Inferior parietal cortex (tissue), 1 donor: Measurements from ENCODE around the gene CBLB.
"Not testable (repeated sequence)": the region's sequence is repeated elsewhere in the genome, so short reads cannot be mapped to it uniquely, and the experiment has no call there.

Source experiments
- DNase-seq: peaks from one replicate; pipeline ENCODE4 v3.0.0-alpha.2; 2016; ENCODE audit errors: extremely low spot score

CBLB gene

DNA sequence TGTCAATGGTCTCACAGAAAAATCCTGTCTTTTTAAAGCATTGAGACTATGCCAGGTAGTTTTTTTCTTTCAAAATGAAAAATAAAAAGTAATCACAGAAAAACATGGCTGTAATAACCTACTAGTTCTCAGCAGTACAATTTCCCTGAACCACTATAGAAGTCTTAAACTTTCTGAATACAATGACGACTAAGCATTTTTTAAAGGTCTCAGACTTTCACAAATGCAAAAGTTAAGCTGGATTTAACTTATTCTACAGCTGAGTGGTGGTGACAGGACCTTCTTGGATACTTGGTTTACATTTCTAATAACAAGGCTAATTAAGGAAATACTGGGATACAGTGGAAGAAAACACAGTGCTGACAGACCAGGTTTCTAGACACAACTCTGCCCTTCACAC lies 81.8 kb downstream of the CBLB start:
- DNase-seq, result no peak

GRCh38 chr3:105786241-105786640 lies 82.6 kb downstream of the CBLB start:
- no peak for DNase-seq

- DNase-seq, result no peak
These were observed 83.0 kb downstream of the CBLB start for GRCh38 chr3:105785803-105786202.

GRCh38 chr3:105783631-105784030 lies 85.2 kb downstream of the CBLB start:
- DNase-seq, result no peak

DNA sequence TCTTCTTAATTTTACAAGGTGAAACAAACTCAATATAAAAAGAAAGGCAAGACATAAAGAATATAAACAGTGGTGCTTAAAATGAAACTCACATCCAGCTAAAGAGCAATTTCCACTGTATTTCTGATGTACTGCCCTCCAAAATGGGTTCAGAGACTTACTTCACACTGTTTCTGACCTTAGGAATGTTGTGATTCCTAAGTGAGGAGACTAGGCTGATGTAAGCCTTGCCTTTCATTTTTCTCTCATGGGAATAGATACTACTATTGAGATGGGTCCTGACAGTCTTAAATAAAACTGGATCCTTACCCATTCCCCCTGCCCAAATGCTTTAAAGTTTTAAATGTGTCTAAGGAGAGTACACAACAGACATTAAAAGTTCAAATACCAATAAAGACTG lies 86.9 kb downstream of the CBLB start:
- DNase-seq, result no peak

- DNase-seq, result no peak
These were observed 88.7 kb downstream of the CBLB start for GRCh38 chr3:105780107-105780506.

DNA sequence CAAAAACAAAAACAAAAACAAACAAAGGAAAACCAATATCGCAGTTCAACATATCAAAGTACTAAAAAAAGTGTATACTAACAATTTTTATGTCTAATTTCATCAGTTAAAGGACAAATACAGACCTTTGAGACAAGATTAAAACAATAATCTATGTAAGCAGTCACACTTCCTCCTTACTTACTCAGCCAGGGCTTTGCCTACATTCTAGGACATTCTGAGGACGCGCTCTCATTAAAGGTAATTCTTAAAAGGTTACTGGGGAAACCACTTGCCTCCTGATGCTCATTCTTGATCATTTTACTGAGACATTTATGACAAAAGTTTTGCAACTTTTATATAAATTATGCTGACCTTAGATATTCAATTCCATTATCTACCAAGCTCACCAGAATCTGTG lies 93.4 kb downstream of the CBLB start:
- DNase-seq, result no peak

GRCh38 chr3:105774444-105775180 lies 94.2 kb downstream of the CBLB start:
- DNase-seq, result no peak

GRCh38 chr3:105773291-105773690 lies 95.5 kb downstream of the CBLB start:
- DNase-seq, result no peak

DNA sequence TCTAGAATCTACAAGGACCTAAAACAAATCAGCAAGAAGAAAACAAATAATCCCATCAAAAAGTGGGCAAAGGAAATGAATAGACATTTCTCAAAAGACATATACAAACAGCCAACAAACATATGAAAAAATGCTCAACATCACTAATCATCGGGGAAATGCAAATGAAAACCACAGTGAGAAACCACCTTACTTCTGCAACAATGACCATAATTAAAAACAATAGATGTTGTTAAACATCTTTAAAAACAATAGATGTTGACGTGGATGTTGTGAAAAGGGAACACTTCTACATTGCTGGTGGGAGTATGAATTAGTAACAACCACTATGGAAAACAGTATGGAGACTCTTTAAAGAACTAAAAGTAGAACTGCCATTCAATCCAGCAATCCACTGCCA lies 96.2 kb downstream of the CBLB start:
- no peak for DNase-seq

GRCh38 chr3:105771392-105771791 lies 97.4 kb downstream of the CBLB start:
- no peak for DNase-seq

DNA sequence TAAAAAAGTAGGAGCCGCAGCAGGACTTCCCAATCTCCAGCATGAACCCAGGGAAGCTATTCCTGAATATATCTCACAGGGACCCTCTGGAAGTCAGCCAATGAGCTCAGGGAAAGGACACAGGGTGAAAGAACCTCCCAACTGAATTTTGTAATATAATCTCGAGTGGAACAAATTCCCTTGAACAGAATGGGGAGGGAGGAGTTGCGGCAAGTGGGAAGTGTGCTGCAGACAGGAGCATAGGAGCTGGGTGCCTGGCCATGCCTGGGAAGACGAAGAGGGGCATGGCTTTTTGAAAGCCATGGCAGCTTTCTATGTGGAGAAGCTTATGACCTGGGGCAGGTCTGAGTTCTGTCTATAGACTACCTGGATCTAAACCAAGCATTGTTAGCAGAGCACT lies 98.4 kb downstream of the CBLB start:
- DNase-seq, result no peak

- DNase-seq, result no peak
These were observed 101.0 kb downstream of the CBLB start for GRCh38 chr3:105767776-105768175.

GRCh38 chr3:105767216-105767615 lies 101.6 kb downstream of the CBLB start:
- no peak for DNase-seq

DNA sequence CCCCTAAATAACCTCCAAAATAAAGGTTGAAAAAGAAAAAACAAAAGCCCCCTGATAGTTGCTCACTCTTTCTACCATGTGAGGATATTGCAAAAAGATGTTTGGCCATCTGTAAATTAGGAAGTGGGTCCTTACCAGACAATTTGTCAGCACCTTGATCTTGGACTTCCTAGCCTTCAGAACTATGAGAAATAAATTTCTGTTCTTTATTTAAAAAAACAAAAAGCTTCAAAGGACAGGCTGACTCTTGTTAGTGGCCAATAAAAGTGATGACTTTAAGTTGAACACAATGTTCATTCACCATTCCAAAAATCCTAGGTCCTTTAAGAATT lies 103.5 kb downstream of the CBLB start:
- no peak for DNase-seq

GRCh38 chr3:105764378-105765307 lies 104.2 kb downstream of the CBLB start:
- no peak for DNase-seq

DNA sequence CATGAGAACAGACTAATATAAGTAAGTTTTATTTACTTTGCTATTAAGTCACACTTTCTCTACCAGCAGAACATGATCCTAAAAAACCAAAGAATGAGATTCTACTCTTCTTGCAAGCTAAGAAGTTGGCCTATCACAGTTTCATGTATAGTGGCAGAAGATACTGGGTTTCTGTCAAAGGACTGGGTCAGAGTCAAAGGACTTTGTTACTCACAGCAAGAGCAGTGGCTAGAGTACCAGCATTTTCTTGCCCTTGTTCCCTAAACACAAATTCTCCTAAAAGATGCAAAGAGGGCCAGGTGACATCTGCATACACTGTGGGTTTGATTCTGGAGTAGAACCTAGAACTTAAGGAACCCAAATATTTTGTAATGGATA lies 105.2 kb downstream of the CBLB start:
- DNase-seq, result no peak

- no peak for DNase-seq
These were observed 105.8 kb downstream of the CBLB start for GRCh38 chr3:105762749-105763658.

GRCh38 chr3:105762214-105762613 lies 106.6 kb downstream of the CBLB start:
- not testable (repeated sequence) for DNase-seq

DNA sequence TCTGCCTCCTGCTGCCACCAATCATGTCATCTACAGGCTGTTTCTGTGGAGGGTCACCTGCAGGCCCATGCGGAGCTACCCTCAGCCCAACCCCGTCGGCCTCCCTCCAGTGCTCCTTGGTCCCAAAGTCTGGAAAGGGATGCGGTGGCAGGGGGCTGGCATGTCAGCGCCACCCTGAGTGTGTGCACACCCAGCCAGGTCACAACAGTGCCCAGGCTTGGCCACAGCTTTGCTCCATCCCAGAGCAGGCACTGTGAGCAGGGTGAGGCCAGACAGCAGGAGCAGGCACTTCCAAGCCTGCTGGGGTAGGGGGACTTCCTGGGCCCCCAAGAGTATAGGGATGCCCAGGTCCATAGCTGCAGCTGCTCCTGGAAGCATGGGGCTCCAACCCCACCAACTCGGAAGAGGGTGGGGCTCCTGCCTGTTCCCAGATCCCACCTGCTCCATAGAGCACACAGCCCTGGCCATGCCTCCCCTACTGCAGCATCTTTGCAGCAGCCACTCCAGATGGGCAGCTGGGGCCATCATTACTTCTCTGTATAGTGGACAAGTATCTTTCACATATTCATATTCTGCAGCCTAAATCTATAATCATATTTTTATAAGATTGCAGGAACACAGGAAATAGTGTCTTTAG lies 109.3 kb downstream of the CBLB start:
- no peak for DNase-seq

DNA sequence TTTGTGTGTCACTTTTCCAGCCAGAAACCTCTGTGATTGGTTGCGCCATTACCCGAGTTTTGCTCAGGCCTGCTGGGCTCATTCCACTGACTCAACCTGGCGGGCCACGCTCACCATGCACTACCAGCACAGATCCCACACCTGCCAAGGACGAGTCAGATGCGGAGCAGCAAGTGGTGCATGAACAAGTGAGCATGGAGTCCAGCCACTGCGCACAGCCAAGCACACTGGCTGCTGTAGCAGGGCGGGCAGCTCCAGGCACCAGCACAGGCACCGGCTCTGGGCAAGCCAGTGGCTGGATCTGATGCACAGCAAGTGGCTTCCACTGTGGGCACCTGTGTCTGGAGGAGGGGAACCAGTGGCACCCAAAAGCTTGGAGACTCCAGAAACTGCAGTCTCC lies 110.4 kb downstream of the CBLB start:
- DNase-seq, result no peak
